ENCODE measurements around the gene TMEM101. TPM values are rescaled to one million over a fixed set of nuclear protein-coding genes. Genes with fewer than 3 reads are reported as not detected.
"Not testable (repeated sequence)": the region's sequence is repeated elsewhere in the genome, so short reads cannot be mapped to it uniquely, and the experiment has no call there.

TMEM101 gene
- total RNA-seq, 3 donors from 2014 or later = 28.6 to 80.8 (median 41.0) TPM

- no peaks in the 10 kb centered on the region for H3K36me3 ChIP-seq
- TF ChIP-seq POLR2A (IDR thresholded peaks at IDR 0.05) (no peak), CTCF (IDR thresholded peaks at IDR 0.05) (no peak), POLR2AphosphoS5 (IDR thresholded peaks at IDR 0.05) (no peak)
- H3K4me1 ChIP-seq = peaks cover 0 to 8% of the 10 kb centered on the region in 2 donors
- no peak overlapping the region for H3K27ac ChIP-seq
- no peaks in the 10 kb centered on the region for H3K27me3 ChIP-seq
- no peaks in the 10 kb centered on the region for H3K9me3 ChIP-seq
- intact Hi-C loops (cut with DNase I; ENCODE audit: low total_unique reads) = no loop called here
- H3K4me3 ChIP-seq = no peak overlapping the region
- no peak for DNase-seq (ENCODE audit: low spot score in 2 of 2)
Measured at GRCh38 chr17:44043272-44043696, 28.5 kb upstream of the TMEM101 start.

- Histone ChIP-seq H3K9me3 (no peaks in the 10 kb centered on the region), H3K36me3 (no peaks in the 10 kb centered on the region), H3K27me3 (no peaks in the 10 kb centered on the region), H3K27ac (peak overlapping the region; percentile 72 to 83), H3K4me3 (peak overlapping the region in 1 of 3 donors; percentile 23), H3K4me1 (peaks cover 0 to 8% of the 10 kb centered on the region in 2 donors)
- TF ChIP-seq POLR2A (IDR thresholded peaks at IDR 0.05) (no peak), CTCF (IDR thresholded peaks at IDR 0.05) (no peak), POLR2AphosphoS5 (IDR thresholded peaks at IDR 0.05) (no peak)
- intact Hi-C loops (cut with DNase I; ENCODE audit: low total_unique reads) = no loop called here
- peak in 1 of 2 donors; percentile 34 for DNase-seq (ENCODE audit: low spot score in 2 of 2)
Measured at GRCh38 chr17:44039829-44040635, 25.3 kb upstream of the TMEM101 start.

GRCh38 chr17:44038604-44039011 is 23.8 kb upstream of the TMEM101 start:
- H3K4me1 ChIP-seq = peaks cover 0 to 4% of the 10 kb centered on the region in 2 donors
- no peaks in the 10 kb centered on the region for H3K36me3 ChIP-seq
- no peaks in the 10 kb centered on the region for H3K27me3 ChIP-seq
- TF ChIP-seq POLR2A (IDR thresholded peaks at IDR 0.05) = no peak
- no peak for TF ChIP-seq POLR2AphosphoS5 (IDR thresholded peaks at IDR 0.05)
- no peak for TF ChIP-seq CTCF (IDR thresholded peaks at IDR 0.05)
- H3K4me3 ChIP-seq = no peak overlapping the region
- no peak for DNase-seq (ENCODE audit: low spot score in 2 of 2)
- no peaks in the 10 kb centered on the region for H3K9me3 ChIP-seq
- H3K27ac ChIP-seq = peak overlapping the region in 1 of 2 donors; percentile 19
- intact Hi-C loops (cut with DNase I; ENCODE audit: low total_unique reads) = no loop called here

GRCh38 chr17:44037471-44037870 is 22.7 kb upstream of the TMEM101 start:
- Histone ChIP-seq H3K27me3 (no peaks in the 10 kb centered on the region), H3K27ac (no peak overlapping the region), H3K4me3 (no peak overlapping the region), H3K36me3 (no peaks in the 10 kb centered on the region), H3K4me1 (peaks cover 0 to 4% of the 10 kb centered on the region in 2 donors), H3K9me3 (no peaks in the 10 kb centered on the region)
- TF ChIP-seq CTCF (IDR thresholded peaks at IDR 0.05) = no peak
- TF ChIP-seq POLR2A (IDR thresholded peaks at IDR 0.05) = no peak
- no peak for TF ChIP-seq POLR2AphosphoS5 (IDR thresholded peaks at IDR 0.05)
- no peak for DNase-seq (ENCODE audit: low spot score in 2 of 2)
- intact Hi-C loops (cut with DNase I; ENCODE audit: low total_unique reads) = no loop called here

- H3K4me3 ChIP-seq; DNase-seq (ENCODE audit: low spot score in 2 of 2); H3K36me3 ChIP-seq; H3K4me1 ChIP-seq; intact Hi-C loops (cut with DNase I; ENCODE audit: low total_unique reads); H3K27me3 ChIP-seq; H3K27ac ChIP-seq; H3K9me3 ChIP-seq: not testable (repeated sequence)
Measured at GRCh38 chr17:44034688-44035087, 19.9 kb upstream of the TMEM101 start.

Measured in breast epithelium (tissue), 4 donors.